Measurements from ENCODE around the gene HMMR. TPM values are rescaled to one million over a fixed set of nuclear protein-coding genes. Genes with fewer than 3 reads are reported as not detected.
A peak's percentile ranks its signal among the peaks of the same experiment; 100 is the strongest.

Gene HMMR
- total and polyA plus RNA-seq, 7 donors = 1.1 to 18.1 (median 3.0) TPM; not detected in 2

DNA sequence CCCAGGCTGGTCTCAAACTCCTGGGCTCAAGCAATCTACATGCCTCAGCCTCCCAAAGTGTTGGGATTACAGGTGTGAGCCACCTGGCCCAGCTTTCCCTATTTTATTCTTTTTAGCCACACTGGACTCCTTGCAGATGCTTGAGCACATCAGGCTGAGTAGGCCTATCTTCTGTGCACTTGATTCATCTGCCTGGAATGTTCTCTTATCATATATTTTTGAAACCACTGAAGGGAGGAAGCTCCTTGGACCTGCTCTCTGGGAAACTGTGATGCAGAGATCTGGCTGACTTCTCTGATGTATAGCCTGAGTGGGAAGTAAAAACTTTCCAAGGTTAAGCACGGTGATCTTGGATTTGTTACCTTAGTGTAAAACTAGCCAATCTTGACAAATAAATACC, 38.5 kb downstream of the HMMR start:
- TF ChIP-seq EP300 (IDR thresholded peaks at IDR 0.05) = no peak
- no peak for TF ChIP-seq POLR2A (IDR thresholded peaks at IDR 0.05)
- TF ChIP-seq, protein P1, sequence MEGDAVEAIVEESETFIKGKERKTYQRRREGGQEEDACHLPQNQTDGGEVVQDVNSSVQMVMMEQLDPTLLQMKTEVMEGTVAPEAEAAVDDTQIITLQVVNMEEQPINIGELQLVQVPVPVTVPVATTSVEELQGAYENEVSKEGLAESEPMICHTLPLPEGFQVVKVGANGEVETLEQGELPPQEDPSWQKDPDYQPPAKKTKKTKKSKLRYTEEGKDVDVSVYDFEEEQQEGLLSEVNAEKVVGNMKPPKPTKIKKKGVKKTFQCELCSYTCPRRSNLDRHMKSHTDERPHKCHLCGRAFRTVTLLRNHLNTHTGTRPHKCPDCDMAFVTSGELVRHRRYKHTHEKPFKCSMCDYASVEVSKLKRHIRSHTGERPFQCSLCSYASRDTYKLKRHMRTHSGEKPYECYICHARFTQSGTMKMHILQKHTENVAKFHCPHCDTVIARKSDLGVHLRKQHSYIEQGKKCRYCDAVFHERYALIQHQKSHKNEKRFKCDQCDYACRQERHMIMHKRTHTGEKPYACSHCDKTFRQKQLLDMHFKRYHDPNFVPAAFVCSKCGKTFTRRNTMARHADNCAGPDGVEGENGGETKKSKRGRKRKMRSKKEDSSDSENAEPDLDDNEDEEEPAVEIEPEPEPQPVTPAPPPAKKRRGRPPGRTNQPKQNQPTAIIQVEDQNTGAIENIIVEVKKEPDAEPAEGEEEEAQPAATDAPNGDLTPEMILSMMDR (IDR thresholded peaks at IDR 0.05) = no peak
- no peak for TF ChIP-seq POLR2AphosphoS5 (IDR thresholded peaks at IDR 0.05)
- Histone ChIP-seq H3K27me3 (no peaks in the 10 kb centered on the region), H3K4me1 (peaks cover 0 to 16% (median 7%) of the 10 kb centered on the region in 4 donors), H3K9me3 (no peaks in the 10 kb centered on the region), H3K36me3 (no peaks in the 10 kb centered on the region), H3K27ac (no peak overlapping the region), H3K4me3 (no peak overlapping the region)
- DNase-seq = no peak
- 94 to 98% methylated on average over 1 of the region's 1 CpG for WGBS, 2 donors
- intact Hi-C loops (cut with DNase I) = no loop called here

DNA sequence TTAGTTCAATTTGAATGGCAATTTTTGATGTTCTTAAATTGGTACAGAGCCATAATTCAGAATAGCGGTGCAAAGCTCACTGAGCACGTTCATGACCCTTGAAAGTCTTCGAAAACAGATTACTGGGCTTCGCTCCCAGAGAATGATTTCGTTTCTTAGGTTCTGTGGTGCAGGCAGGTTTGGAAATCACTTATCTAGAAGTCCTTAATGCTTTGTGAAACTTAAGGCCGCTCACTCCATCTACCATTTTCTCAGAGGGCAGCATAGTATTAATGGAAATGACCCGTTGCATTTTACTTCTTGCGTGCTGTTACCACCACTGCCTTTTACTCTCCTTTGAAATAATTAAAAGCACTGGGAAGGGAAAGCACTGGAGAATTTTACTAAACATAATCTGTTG, 42.1 kb downstream of the HMMR start:
- DNase-seq = no peak
- intact Hi-C loops (cut with DNase I) = no loop called here
- no peaks in the 10 kb centered on the region for H3K9me3 ChIP-seq
- H3K36me3 ChIP-seq = no peaks in the 10 kb centered on the region
- TF ChIP-seq EP300 (IDR thresholded peaks at IDR 0.05) = no peak
- TF ChIP-seq POLR2A (IDR thresholded peaks at IDR 0.05) = no peak
- TF ChIP-seq, protein P1 (IDR thresholded peaks at IDR 0.05) = no peak
- no peak for TF ChIP-seq POLR2AphosphoS5 (IDR thresholded peaks at IDR 0.05)
- WGBS, 2 donors = 77 to 83% methylated on average over 8 of the region's 8 CpGs
- peaks cover 0 to 34% (median 18%) of the 10 kb centered on the region in 4 donors for H3K4me1 ChIP-seq
- H3K27ac ChIP-seq = peak overlapping the region; percentile 89 to 98 (median 95)
- no peaks in the 10 kb centered on the region for H3K27me3 ChIP-seq
- H3K4me3 ChIP-seq = peak overlapping the region; percentile 63 to 94 (median 74)

DNA sequence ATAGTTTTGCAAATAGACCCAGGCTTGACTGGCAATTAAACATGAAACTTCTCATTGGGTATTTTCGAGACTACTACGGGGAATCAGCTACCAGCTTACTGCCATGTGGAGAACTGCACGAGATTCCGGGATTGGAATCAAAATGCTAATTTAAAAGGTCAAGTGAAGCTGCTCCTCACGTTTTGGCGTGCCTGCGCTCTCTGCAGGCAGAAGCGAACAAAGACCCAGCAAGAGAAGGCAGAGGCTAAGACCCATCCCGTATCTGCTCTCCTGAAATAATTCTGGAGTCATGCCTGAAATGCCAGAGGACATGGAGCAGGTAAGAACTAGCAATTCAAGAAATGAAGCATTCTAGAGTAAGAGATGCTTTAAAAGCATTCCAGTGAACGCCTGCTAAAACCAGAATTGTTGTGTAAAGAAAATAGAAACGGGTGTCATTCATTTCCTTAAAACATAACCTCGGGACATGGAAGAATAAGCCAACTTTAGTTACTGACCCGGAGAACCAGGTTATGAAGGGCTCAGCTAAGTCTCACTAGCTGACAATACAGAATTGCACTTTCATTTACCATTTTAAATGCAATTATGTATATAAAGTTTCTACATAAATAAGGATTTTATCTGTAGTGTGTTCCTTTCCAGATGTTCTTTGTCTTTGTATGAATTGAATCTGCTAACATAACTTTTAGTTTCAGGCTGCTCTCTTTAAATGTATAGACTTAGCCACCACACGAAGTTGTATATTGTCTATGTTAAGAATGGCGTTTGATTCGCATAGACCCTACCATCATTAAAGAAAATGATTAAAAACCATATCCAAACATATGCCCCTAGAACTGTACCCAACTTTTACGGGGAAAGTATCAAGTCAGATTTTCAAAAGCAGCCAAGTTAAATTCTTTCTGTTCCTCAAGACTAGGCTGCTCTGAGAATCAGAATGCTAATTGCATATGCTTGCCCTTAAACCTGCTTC, 43.0 kb downstream of the HMMR start:
- intact Hi-C loops (cut with DNase I) = loop anchor here (2.0 kb wide), 1 partner anchor 67 kb away; the partner anchor contains the start of gene CCNG1
- Histone ChIP-seq H3K36me3 (no peaks in the 10 kb centered on the region), H3K27ac (peak overlapping the region; percentile 89 to 98 (median 95)), H3K4me3 (peak overlapping the region; percentile 63 to 94 (median 74)), H3K9me3 (no peaks in the 10 kb centered on the region), H3K27me3 (no peaks in the 10 kb centered on the region), H3K4me1 (peaks cover 0 to 42% (median 26%) of the 10 kb centered on the region in 4 donors)
- peak; percentile 82 for DNase-seq
- TF ChIP-seq EP300 (IDR thresholded peaks at IDR 0.05) = no peak
- peak; percentile 18 to 69 (median 64) for TF ChIP-seq POLR2AphosphoS5 (IDR thresholded peaks at IDR 0.05)
- TF ChIP-seq, protein P1 (IDR thresholded peaks at IDR 0.05) = peak in 1 of 4 experiments; percentile 29
- 1% methylated on average over 17 of the region's 17 CpGs for WGBS, 2 donors

DNA sequence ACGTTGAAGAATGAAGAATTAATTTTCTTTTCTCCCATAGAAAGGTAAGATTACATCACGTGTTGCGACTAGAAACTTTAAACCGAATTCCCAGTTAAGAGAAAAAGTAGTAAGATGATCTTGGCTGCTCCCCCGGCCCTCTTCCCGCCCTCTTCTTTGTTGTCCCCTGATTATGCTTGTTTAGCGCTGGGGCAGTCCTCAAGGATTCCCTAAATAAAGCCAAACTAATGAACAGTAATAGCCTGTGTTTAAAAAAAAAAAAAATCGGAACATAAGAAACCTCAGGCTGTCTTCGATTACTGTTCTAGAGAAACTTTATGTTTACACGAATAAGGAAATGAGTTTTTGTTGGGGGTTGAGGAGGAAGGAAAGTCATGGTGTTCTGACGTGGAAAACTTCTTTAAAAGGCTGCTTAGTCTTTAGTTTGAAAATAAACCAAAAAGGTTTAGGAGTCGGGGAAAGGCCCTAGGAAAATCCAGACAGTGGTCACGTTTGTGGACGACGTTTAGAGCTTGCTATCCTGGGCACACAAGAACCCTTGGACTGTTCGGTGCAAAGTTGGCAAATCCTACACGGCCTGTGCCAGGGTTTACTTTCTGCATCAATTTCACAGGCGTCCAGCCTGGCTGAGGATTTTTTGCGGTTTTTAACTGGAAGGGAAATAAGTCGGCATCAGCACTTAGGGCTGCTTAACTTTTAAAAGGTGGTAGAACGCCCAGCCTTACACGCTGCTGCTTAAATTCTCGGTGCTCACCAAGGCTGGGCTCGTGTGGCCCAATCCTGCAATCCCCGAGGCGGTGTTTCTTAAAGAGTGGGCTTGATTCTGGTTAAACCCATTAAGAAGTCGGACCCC, 43.9 kb downstream of the HMMR start:
- Histone ChIP-seq H3K4me3 (peak overlapping the region; percentile 63 to 94 (median 74)), H3K27me3 (no peaks in the 10 kb centered on the region), H3K27ac (peak overlapping the region; percentile 89 to 98 (median 95)), H3K9me3 (no peaks in the 10 kb centered on the region), H3K36me3 (no peaks in the 10 kb centered on the region), H3K4me1 (peaks cover 0 to 49% (median 35%) of the 10 kb centered on the region in 4 donors)
- intact Hi-C loops (cut with DNase I) = loop anchor here (2.0 kb wide), 1 partner anchor 68 kb away; the partner anchor contains the start of gene CCNG1
- 0 to 1% methylated on average over 27 of the region's 27 CpGs for WGBS, 2 donors
- DNase-seq = peak; percentile 76
- TF ChIP-seq POLR2AphosphoS5 (IDR thresholded peaks at IDR 0.05) (peak in 1 of 4 donors; percentile 21), POLR2A (IDR thresholded peaks at IDR 0.05) (no peak), EP300 (IDR thresholded peaks at IDR 0.05) (no peak)
- TF ChIP-seq, protein P1 (IDR thresholded peaks at IDR 0.05) = no peak

Data from sigmoid colon (tissue), 7 donors.